Measurements from ENCODE around the gene CHMP2B.

DNA sequence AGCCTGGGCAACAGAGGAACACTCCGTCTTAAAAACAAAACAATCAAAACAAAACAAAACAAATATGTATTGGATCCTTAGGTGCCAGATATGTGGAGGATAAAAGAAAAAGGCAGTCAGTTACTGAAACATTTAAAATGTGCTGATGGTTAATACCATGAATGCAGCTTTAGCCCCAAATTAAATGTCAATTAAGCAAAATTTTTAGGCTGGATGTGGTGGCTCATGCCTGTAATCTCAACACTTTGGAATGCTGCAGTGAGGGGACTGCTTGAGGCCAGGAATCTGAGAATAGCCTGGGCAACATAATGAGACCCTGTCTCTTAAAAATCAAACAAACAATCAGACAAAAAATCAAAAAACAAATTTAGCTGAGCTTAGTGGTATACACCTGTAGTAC, 8.5 kb upstream of the CHMP2B start:
- TF ChIP-seq POLR2A (IDR thresholded peaks at IDR 0.05): no peak
- TF ChIP-seq, protein P1, sequence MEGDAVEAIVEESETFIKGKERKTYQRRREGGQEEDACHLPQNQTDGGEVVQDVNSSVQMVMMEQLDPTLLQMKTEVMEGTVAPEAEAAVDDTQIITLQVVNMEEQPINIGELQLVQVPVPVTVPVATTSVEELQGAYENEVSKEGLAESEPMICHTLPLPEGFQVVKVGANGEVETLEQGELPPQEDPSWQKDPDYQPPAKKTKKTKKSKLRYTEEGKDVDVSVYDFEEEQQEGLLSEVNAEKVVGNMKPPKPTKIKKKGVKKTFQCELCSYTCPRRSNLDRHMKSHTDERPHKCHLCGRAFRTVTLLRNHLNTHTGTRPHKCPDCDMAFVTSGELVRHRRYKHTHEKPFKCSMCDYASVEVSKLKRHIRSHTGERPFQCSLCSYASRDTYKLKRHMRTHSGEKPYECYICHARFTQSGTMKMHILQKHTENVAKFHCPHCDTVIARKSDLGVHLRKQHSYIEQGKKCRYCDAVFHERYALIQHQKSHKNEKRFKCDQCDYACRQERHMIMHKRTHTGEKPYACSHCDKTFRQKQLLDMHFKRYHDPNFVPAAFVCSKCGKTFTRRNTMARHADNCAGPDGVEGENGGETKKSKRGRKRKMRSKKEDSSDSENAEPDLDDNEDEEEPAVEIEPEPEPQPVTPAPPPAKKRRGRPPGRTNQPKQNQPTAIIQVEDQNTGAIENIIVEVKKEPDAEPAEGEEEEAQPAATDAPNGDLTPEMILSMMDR (IDR thresholded peaks at IDR 0.05): no peak

Measured in sigmoid colon (tissue), 3 donors.